ENCODE data around the gene PRICKLE4. TPM values are rescaled to one million over a fixed set of nuclear protein-coding genes. Genes with fewer than 3 reads are reported as not detected.

The PRICKLE4 gene
- total and polyA plus RNA-seq, 2 experiments from 2014 or later = 9.3 to 22.5 TPM

GRCh38 chr6:41836660-41837052, 56.1 kb downstream of the PRICKLE4 start:
- Histone ChIP-seq H3K9me3 (ENCODE audit: low read depth) (no peaks in the 10 kb centered on the region), H3K27me3 (no peaks in the 10 kb centered on the region), H3K36me3 (no peaks in the 10 kb centered on the region), H3K4me1 (ENCODE audit: low read depth) (peaks cover 10% of the 10 kb centered on the region), H3K27ac (peak overlapping the region; percentile 3), H3K4me3 (no peak overlapping the region)
- TF ChIP-seq CTCF (IDR thresholded peaks at IDR 0.05; ENCODE audit: low read depth, low read length) = no peak
- no peak for DNase-seq (ENCODE audit: low read depth in 1 of 2, low spot score in 1 of 2)

Other genes starting within 250 kb of the PRICKLE4 start
- gene FOXP4, start 234.4 kb upstream of the PRICKLE4 start, total RNA-seq = 24.5 and 29.0 TPM in 2 replicates
- 42.5 and 51.1 TPM in 2 replicates for gene FOXP4, start 234.4 kb upstream of the PRICKLE4 start, polyA plus RNA-seq
- gene MDFI, start 142.3 kb upstream of the PRICKLE4 start, total RNA-seq = 100.0 and 137 TPM in 2 replicates
- gene MDFI, start 142.3 kb upstream of the PRICKLE4 start, polyA plus RNA-seq = 27.5 and 27.9 TPM in 2 replicates
- 25.8 and 41.0 TPM in 2 replicates for gene TFEB, start 45.2 kb upstream of the PRICKLE4 start, total RNA-seq
- gene TFEB, start 45.2 kb upstream of the PRICKLE4 start, polyA plus RNA-seq = 34.0 and 57.8 TPM in 2 replicates
- not detected in 2 replicates for gene PGC, start 33.4 kb upstream of the PRICKLE4 start, total RNA-seq
- gene PGC, start 33.4 kb upstream of the PRICKLE4 start, polyA plus RNA-seq = 0.10 TPM in 1 of 2 replicates, not detected in the other
- gene FRS3, start 882 bp upstream of the PRICKLE4 start, total RNA-seq = 24.7 and 25.9 TPM in 2 replicates
- 25.3 and 31.6 TPM in 2 replicates for gene FRS3, start 882 bp upstream of the PRICKLE4 start, polyA plus RNA-seq
- 113 and 153 TPM in 2 replicates for gene TOMM6, start 6.9 kb downstream of the PRICKLE4 start, total RNA-seq
- gene TOMM6, start 6.9 kb downstream of the PRICKLE4 start, polyA plus RNA-seq = 198 and 232 TPM in 2 replicates
- 3.7 and 8.5 TPM in 2 replicates for gene USP49, start 114.6 kb downstream of the PRICKLE4 start, total RNA-seq
- 5.0 and 5.4 TPM in 2 replicates for gene USP49, start 114.6 kb downstream of the PRICKLE4 start, polyA plus RNA-seq
- gene MED20, start 140.4 kb downstream of the PRICKLE4 start, total RNA-seq = 18.0 and 18.5 TPM in 2 replicates
- 28.1 and 30.2 TPM in 2 replicates for gene MED20, start 140.4 kb downstream of the PRICKLE4 start, polyA plus RNA-seq
- 18.3 and 32.6 TPM in 2 replicates for gene BYSL, start 140.7 kb downstream of the PRICKLE4 start, total RNA-seq
- 30.7 and 40.2 TPM in 2 replicates for gene BYSL, start 140.7 kb downstream of the PRICKLE4 start, polyA plus RNA-seq
- 20.0 and 21.1 TPM in 2 replicates for gene CCND3, start 161.0 kb downstream of the PRICKLE4 start, total RNA-seq
- gene CCND3, start 161.0 kb downstream of the PRICKLE4 start, polyA plus RNA-seq = 23.9 and 43.1 TPM in 2 replicates